Activated CD4-positive, alpha-beta memory T cell treated with anti-CD3 and anti-CD28 coated beads for 36 hours (primary cell): Measurements from ENCODE around the gene KLHL2. TPM values are rescaled to one million over a fixed set of nuclear protein-coding genes. Genes with fewer than 3 reads are reported as not detected.
"Not testable (repeated sequence)": the region's sequence is repeated elsewhere in the genome, so short reads cannot be mapped to it uniquely, and the experiment has no call there.

ENCODE experiments used
- CTCF ChIA-PET: fragments of 350-600 bp; sonication (Branson Sonifier 250); formaldehyde crosslinking; loops from one replicate; lab custom pipeline; 2021; ENCODE audit warnings: antibody characterized with exemption, inconsistent platforms; lab: Charles Lee
- POLR2A ChIA-PET: fragments of 350-600 bp; sonication (Branson Sonifier 250); formaldehyde crosslinking; loops from one replicate; lab custom pipeline; 2021; ENCODE audit warnings: antibody characterized with exemption; lab: Charles Lee
- DNase-seq: peaks from one replicate; pipeline ENCODE4 v3.0.0-alpha.2; 2020
- H3K27ac Mint-ChIP-seq: one replicate; pipeline ENCODE4 v1.8.0; 2021; ENCODE audit warnings: mixed read lengths
- H3K27me3 Mint-ChIP-seq: one replicate; pipeline ENCODE4 v1.8.0; 2021; ENCODE audit warnings: mixed read lengths
- H3K36me3 Mint-ChIP-seq: one replicate; pipeline ENCODE4 v1.8.0; 2021; ENCODE audit warnings: mixed read lengths
- H3K4me1 Mint-ChIP-seq: one replicate; pipeline ENCODE4 v1.8.0; 2021; ENCODE audit warnings: low read depth, mixed read lengths
- H3K4me3 Mint-ChIP-seq: one replicate; pipeline ENCODE4 v1.8.0; 2021; ENCODE audit warnings: mild to moderate bottlenecking, mixed read lengths
- H3K9me3 Mint-ChIP-seq: one replicate; pipeline ENCODE4 v1.8.0; 2021; ENCODE audit warnings: mixed read lengths
- intact Hi-C: fragments of 100-400 bp; cut with micrococcal nuclease; formaldehyde crosslinking; loops from one replicate; pipeline ENCODE4 v1.15.1; 2023
- total RNA-seq, 2 experiments: library from RNA; stranded (reverse); gene quantifications; one replicate each; pipeline ENCODE4 v1.2.3, GENCODE V29; 2021

KLHL2 gene
- total RNA-seq, 2 experiments from 2014 or later = 25.0 to 26.0 TPM

DNA sequence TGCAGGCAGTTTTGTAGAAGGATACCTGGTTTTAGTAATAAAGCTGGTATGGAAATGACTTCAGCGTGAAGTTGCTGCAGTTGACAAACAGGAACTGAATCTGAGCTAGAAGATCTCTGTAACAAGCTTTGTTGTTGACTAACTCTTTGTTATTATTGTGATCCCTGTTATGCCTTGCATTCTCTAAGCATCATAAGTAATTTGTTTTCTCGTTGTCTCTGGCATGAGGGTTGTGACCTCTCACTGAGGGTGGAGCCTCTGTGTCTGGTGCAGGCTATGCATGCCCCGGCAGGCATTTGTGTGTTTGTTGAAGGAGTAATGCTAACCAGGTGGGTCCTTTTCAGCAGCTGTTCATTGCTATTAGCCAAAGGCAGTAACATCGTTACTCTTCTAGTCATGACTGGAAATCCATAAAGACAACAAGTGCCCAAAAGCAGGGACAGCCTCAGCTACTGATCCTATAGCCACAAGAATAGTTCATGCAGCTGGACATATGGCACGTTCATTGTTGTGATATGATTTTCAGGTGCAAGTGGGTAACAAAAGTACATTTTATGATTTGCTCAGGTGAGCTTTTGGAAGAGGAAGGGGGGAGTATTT is 30.8 kb downstream of the KLHL2 start:
- H3K4me3 Mint-ChIP-seq, CTCF ChIA-PET, POLR2A ChIA-PET, H3K27ac Mint-ChIP-seq, H3K27me3 Mint-ChIP-seq, DNase-seq, intact Hi-C loops, H3K9me3 Mint-ChIP-seq: not testable (repeated sequence)
- Mint-ChIP-seq H3K4me1 (peaks cover 12% of the 10 kb centered on the region), H3K36me3 (peaks cover 25% of the 10 kb centered on the region)

DNA sequence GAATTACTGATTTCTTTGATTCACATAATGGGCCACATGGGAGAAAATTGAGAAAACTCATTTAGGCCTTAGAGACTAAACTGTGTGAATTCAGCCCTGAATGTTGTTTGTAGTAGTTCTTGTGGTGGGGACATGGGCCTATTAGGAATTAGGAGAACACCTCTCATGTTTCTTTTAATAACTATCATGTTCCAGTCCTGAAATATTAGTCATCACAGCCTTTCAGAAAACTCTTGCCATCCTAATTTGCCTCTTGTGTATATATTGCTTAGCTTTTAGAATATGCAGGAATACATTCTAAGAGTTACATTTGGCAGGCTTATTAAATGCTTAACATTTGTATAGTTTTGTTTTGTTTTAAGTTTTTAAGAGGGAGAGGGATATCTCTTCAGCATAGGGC is 33.4 kb downstream of the KLHL2 start:
- POLR2A ChIA-PET, H3K9me3 Mint-ChIP-seq, H3K4me1 Mint-ChIP-seq, H3K27me3 Mint-ChIP-seq, CTCF ChIA-PET, DNase-seq, intact Hi-C loops, H3K4me3 Mint-ChIP-seq, H3K27ac Mint-ChIP-seq: not testable (repeated sequence)
- H3K36me3 Mint-ChIP-seq = peaks cover 27% of the 10 kb centered on the region

DNA sequence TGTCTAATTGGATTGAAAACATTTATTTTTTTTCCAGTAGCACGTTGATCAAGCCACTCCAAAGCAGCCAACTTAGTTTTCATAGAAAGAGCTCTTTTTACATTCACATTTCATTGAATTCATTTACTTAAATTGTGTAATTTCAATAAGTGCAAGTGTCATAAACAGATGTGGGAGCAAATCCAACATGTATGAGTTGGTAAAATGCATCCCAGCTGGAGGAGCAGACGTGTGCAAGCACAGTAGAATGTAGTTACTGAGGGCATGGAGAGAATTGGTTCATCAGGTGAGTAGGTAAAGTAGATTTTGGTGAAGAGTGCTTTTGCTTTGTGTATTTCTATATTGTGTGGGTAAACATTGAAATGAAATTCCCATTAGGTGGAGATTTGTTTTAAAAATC is 36.8 kb downstream of the KLHL2 start:
- not testable (repeated sequence) for H3K9me3 Mint-ChIP-seq

DNA sequence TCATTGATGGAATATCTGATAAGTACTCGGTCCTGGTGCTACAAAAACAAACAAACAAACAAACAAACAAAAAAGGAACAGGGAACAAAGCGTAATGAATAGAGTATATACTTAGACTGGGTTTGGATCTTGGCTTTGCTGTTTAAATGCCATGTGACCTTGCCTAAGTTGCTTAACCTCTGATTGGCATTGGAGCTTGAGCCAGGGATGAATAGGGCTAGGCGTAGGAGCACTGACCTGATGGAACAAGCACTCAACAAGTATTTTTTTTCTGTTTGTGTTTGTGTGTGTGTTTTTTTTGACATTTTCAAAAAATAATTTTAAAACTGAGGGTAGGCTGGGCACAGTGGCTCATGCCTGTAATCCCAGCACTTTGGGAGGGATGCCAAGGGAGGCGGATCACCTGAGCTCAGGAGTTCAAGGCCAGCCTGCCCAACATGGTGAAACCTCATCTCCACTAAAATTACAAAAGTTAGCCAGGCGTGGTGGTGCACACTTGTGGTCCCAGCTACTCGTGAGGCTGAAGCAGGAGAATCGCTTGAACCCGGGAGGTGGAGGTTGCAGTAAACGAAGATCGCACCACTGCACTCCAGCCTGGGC is 37.3 kb downstream of the KLHL2 start:
- DNase-seq, H3K9me3 Mint-ChIP-seq, H3K4me3 Mint-ChIP-seq, H3K27ac Mint-ChIP-seq, H3K27me3 Mint-ChIP-seq, CTCF ChIA-PET, POLR2A ChIA-PET, H3K4me1 Mint-ChIP-seq: not testable (repeated sequence)
- intact Hi-C loops = loop anchor here (5.0 kb wide), 1 partner anchor 52 kb away; no protein-coding TSS in a partner anchor
- H3K36me3 Mint-ChIP-seq = peaks cover 16% of the 10 kb centered on the region

More for the DNA sequence above, 36.8 kb downstream of the KLHL2 start:
- peaks cover 20% of the 10 kb centered on the region for H3K36me3 Mint-ChIP-seq
- H3K27me3 Mint-ChIP-seq, intact Hi-C loops, POLR2A ChIA-PET, CTCF ChIA-PET, DNase-seq, H3K27ac Mint-ChIP-seq, H3K4me1 Mint-ChIP-seq, H3K4me3 Mint-ChIP-seq: not testable (repeated sequence)

DNA sequence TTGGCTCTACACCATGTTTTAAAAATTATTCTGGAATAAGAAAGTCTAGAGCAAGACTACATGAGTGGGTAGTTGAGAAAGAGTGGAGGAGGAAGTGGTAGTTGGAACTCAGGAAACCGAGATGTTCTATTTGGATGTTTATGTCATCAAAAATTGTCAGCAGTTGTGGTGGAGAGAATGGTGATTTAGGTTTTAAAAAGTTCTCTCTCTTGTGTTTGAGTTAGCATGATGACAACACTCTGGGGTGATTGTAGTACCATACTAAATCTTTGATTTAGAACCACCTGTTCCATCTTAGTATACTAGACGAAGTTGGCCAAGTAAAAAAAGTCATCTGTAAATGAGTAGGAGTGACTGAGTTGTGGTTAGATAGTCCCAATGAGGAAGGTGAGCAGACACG is 40.7 kb downstream of the KLHL2 start:
- H3K4me3 Mint-ChIP-seq = no peak overlapping the region
- H3K4me1 Mint-ChIP-seq = peaks cover 4% of the 10 kb centered on the region
- intact Hi-C loops = loop anchor here (2.0 to 5.0 kb wide), 3 partner anchors 39 to 79 kb away; partner anchors contain the start of gene MSMO1
- no peaks in the 10 kb centered on the region for H3K9me3 Mint-ChIP-seq
- ChIA-PET POLR2A (no interaction called here), CTCF (no interaction called here)
- H3K27ac Mint-ChIP-seq = no peak overlapping the region
- no peaks in the 10 kb centered on the region for H3K27me3 Mint-ChIP-seq
- no peak for DNase-seq
- peaks cover 11% of the 10 kb centered on the region for H3K36me3 Mint-ChIP-seq

DNA sequence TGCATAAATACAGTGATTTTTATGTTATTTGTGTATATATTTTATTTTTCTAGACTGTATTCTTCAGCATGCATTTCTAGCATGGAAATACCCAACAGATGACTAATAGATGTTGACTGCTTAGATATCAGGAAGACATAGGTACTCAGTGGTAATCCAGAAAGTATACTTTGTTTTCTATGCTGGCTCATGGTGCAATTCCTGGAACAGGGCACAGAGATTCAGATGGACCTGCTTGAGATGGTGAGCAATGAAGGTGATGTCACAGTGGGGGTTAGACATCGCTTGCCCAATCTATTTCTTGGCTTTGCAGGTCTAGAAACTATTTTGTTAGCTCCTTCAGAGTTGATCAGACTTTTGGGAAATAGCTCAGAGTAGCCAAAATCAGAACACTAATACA is 41.5 kb downstream of the KLHL2 start:
- H3K27me3 Mint-ChIP-seq, CTCF ChIA-PET, H3K9me3 Mint-ChIP-seq, POLR2A ChIA-PET, H3K4me1 Mint-ChIP-seq, H3K4me3 Mint-ChIP-seq: not testable (repeated sequence)
- peak; percentile 54 for DNase-seq
- peak overlapping the region; percentile 66 for H3K27ac Mint-ChIP-seq
- intact Hi-C loops = loop anchor here (2.0 to 5.0 kb wide), 3 partner anchors 40 to 78 kb away; partner anchors contain the start of gene MSMO1
- peaks cover 11% of the 10 kb centered on the region for H3K36me3 Mint-ChIP-seq

DNA sequence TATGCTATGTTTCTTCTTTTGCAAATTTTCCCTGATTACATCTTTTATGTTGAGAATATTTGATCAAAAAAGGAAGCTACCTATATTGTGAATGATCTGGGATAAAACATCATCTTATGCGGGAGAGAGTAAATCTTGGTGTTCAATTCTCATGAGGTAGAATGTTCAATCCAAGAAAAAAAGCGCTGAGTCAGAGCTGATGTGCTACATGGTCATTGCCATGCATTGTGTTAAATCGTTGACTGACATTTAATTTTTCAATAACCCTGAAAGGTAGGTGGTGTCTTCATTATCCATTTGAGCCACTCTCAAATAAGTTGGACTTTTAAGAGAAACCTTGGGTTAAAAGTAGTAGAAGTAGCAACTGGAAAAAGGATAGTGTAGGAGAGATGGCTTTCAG is 47.4 kb downstream of the KLHL2 start:
- H3K36me3 Mint-ChIP-seq, POLR2A ChIA-PET, DNase-seq, H3K9me3 Mint-ChIP-seq, H3K27ac Mint-ChIP-seq, H3K27me3 Mint-ChIP-seq, H3K4me3 Mint-ChIP-seq, CTCF ChIA-PET, intact Hi-C loops: not testable (repeated sequence)
- H3K4me1 Mint-ChIP-seq = peaks cover 42% of the 10 kb centered on the region

DNA sequence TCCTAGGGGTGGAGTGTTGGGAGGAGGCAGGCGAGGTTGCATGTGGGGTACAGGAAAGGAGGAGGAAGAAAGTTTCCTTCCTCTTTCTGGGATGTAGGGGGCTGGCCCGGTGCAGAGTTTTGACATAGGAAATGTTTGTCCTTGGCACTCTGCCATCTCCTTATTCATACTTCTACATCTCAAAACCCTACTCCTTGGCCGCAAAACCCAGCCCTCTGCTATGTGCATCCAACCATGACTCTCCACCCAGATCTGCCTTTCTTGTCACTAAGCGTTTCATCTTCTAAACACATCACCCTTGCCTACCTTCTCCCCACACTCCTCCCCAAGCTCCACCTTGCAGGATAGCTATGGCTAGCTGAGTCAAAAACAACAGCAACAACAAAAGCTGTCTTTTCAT is 48.1 kb downstream of the KLHL2 start:
- CTCF ChIA-PET, POLR2A ChIA-PET: not testable (repeated sequence)

DNA sequence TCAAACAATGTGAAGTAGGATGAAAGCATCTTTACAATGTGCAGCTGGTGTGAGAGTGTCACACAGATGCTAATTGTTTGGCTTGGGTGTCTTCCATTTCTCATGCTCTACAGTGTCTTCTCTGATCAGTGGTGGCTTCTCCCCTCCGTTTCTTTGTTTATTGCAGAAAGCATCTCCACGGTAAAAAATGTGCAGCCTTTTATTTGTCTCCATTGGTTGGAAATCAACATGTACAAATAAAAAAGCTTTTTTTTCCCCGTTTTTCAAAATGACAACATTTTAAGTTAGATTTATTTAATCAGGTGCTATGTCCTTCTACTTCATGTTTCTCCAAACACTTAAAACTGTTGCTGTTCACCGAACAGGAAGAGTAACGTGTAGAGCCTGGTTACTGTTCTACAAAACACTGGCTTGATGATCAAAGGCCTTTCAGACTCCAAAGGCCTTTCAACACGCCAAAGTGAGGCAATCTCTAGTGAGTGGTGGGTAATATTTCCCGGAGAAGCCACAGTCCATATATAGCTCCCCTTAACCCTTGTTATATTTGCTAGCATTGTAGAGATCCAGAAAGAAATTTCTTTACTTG is 48.8 kb downstream of the KLHL2 start:
- peaks cover 47% of the 10 kb centered on the region for H3K4me1 Mint-ChIP-seq

More for the DNA sequence above, 48.1 kb downstream of the KLHL2 start:
- peak overlapping the region; percentile 31 for H3K27ac Mint-ChIP-seq
- H3K9me3 Mint-ChIP-seq, H3K36me3 Mint-ChIP-seq, intact Hi-C loops, H3K4me3 Mint-ChIP-seq, H3K27me3 Mint-ChIP-seq: not testable (repeated sequence)
- DNase-seq = peak; percentile 79
- peaks cover 44% of the 10 kb centered on the region for H3K4me1 Mint-ChIP-seq

DNA sequence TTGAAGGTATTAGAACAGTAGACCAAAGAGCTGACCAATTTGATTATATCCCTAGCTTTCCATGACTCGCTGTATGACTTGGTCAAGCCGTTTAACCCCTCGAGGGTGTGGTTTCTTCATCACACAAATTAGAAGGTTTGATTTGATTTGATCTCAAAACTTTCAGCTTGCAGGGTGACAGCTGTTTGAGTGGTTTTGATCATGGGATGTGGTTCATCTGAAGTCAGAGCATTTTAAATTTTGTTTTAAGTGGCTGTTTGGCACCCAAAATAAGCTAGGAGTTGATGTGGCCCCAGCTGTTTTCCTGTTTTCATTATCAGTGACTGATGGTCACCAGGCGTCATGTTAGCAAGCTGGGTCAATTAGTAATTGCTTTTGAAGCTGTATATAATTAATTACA is 52.4 kb downstream of the KLHL2 start:
- H3K27me3 Mint-ChIP-seq, POLR2A ChIA-PET, H3K4me3 Mint-ChIP-seq, H3K27ac Mint-ChIP-seq, intact Hi-C loops, H3K36me3 Mint-ChIP-seq, H3K9me3 Mint-ChIP-seq, DNase-seq, CTCF ChIA-PET: not testable (repeated sequence)
- H3K4me1 Mint-ChIP-seq = peaks cover 42% of the 10 kb centered on the region

More for the DNA sequence above, 48.8 kb downstream of the KLHL2 start:
- DNase-seq, CTCF ChIA-PET, H3K36me3 Mint-ChIP-seq, intact Hi-C loops, H3K27me3 Mint-ChIP-seq, H3K9me3 Mint-ChIP-seq, POLR2A ChIA-PET, H3K4me3 Mint-ChIP-seq: not testable (repeated sequence)
- H3K27ac Mint-ChIP-seq = peak overlapping the region; percentile 31

DNA sequence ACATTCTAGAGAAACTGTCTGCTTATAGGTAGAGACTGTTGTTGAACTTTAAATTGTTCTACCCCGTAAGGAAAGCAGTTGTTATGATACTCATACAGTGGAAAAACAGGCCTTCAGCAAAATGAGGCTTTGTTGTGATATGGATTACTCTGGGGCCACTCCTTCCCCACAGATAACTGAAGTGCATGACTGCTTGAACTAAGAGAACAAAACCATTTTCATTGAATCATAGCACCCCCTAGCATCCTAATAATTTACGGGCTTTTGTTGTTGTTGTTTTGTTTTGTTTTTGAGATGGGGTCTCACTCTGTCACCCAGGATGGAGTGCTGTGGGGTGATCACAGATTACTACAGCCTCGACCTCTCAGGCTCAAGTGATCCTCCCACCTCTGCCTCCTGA is 54.9 kb downstream of the KLHL2 start:
- peaks cover 23% of the 10 kb centered on the region for H3K4me1 Mint-ChIP-seq

DNA sequence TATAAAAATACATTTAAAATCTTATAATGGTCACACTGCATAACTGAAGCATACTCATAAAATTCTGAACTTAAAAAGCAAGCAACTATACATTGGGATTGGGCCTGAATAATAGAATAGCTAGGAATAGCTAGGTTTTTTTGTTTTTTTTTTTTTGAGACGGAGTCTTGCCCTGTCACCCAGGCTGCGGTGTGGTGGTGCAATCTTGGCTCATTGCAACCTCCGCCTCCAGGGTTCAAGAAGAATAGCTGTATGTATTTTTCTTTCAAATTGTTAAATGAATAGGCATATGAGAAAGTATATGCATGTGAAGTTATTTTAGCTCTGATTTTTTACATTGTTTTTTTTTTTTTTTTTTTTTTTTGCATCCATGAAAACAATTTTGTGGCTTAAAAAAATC is 56.1 kb downstream of the KLHL2 start:
- CTCF ChIA-PET, H3K27me3 Mint-ChIP-seq, H3K4me3 Mint-ChIP-seq, intact Hi-C loops, H3K27ac Mint-ChIP-seq, DNase-seq, H3K36me3 Mint-ChIP-seq, POLR2A ChIA-PET, H3K9me3 Mint-ChIP-seq: not testable (repeated sequence)
- H3K4me1 Mint-ChIP-seq = peaks cover 17% of the 10 kb centered on the region

More for the DNA sequence above, 54.9 kb downstream of the KLHL2 start:
- H3K4me3 Mint-ChIP-seq, CTCF ChIA-PET, H3K27ac Mint-ChIP-seq, intact Hi-C loops, H3K9me3 Mint-ChIP-seq, H3K36me3 Mint-ChIP-seq, POLR2A ChIA-PET, DNase-seq, H3K27me3 Mint-ChIP-seq: not testable (repeated sequence)
